ENCODE measurements around the gene PRAMEF10. TPM values are rescaled to one million over a fixed set of nuclear protein-coding genes. Genes with fewer than 3 reads are reported as not detected.
"Not testable (repeated sequence)": the region's sequence is repeated elsewhere in the genome, so short reads cannot be mapped to it uniquely, and the experiment has no call there.

PRAMEF10 gene
- total RNA-seq = not detected

GRCh38 chr1:12898170-12898569, at the start of gene PRAMEF10:
Gene PRAMEF10, minus strand, starts transcription at chr1:12898270. Its CDS starts 2,423 bp downstream, at chr1:12895847.
- intact Hi-C loops (cut with DNase I); DNase-seq (ENCODE audit: low spot score); ATAC-seq: not testable (repeated sequence)

- ATAC-seq; intact Hi-C loops (cut with DNase I); DNase-seq (ENCODE audit: low spot score): not testable (repeated sequence)
These were observed 49.4 kb upstream of the PRAMEF10 start, which contains the start of gene PRAMEF6 for GRCh38 chr1:12947480-12947879. Gene PRAMEF6, minus strand, starts transcription at chr1:12947580. Its CDS starts 5,062 bp downstream, at chr1:12942518.

- intact Hi-C loops (cut with DNase I); ATAC-seq; DNase-seq (ENCODE audit: low spot score): not testable (repeated sequence)
These were observed 26.3 kb upstream of the PRAMEF10 start for GRCh38 chr1:12924368-12924767.

- intact Hi-C loops (cut with DNase I); DNase-seq (ENCODE audit: low spot score); ATAC-seq: not testable (repeated sequence)
These were observed 23.7 kb upstream of the PRAMEF10 start for GRCh38 chr1:12921749-12922148.

GRCh38 chr1:12916310-12916709, 18.2 kb upstream of the PRAMEF10 start, which contains the start of gene PRAMEF7:
Gene PRAMEF7, plus strand, starts transcription at chr1:12916610. Its CDS starts 1,083 bp downstream, at chr1:12917693.
- intact Hi-C loops (cut with DNase I); ATAC-seq; DNase-seq (ENCODE audit: low spot score): not testable (repeated sequence)

- intact Hi-C loops (cut with DNase I); DNase-seq (ENCODE audit: low spot score): not testable (repeated sequence)
- peak; percentile 56 for ATAC-seq
These were observed 5.9 kb upstream of the PRAMEF10 start for GRCh38 chr1:12903793-12904572.

GRCh38 chr1:12899186-12899585, 1.1 kb upstream of the PRAMEF10 start:
- ATAC-seq; intact Hi-C loops (cut with DNase I); DNase-seq (ENCODE audit: low spot score): not testable (repeated sequence)

- intact Hi-C loops (cut with DNase I); ATAC-seq: not testable (repeated sequence)
These were observed 12.0 kb downstream of the PRAMEF10 start, which contains the start of gene PRAMEF4 for GRCh38 chr1:12886101-12886500. Gene PRAMEF4, minus strand, starts transcription at chr1:12886201. Its CDS starts 2,807 bp downstream, at chr1:12883394.

GRCh38 chr1:12878453-12878852, 19.6 kb downstream of the PRAMEF10 start:
- ATAC-seq; DNase-seq (ENCODE audit: low spot score); intact Hi-C loops (cut with DNase I): not testable (repeated sequence)

More at GRCh38 chr1:12886101-12886500, 12.0 kb downstream of the PRAMEF10 start, which contains the start of gene PRAMEF4:
- not testable (repeated sequence) for DNase-seq (ENCODE audit: low spot score)

- DNase-seq (ENCODE audit: low spot score); ATAC-seq; intact Hi-C loops (cut with DNase I): not testable (repeated sequence)
These were observed 34.8 kb downstream of the PRAMEF10 start for GRCh38 chr1:12863131-12863880.

- ATAC-seq; intact Hi-C loops (cut with DNase I); DNase-seq (ENCODE audit: low spot score): not testable (repeated sequence)
These were observed 41.3 kb downstream of the PRAMEF10 start, which contains the start of gene PRAMEF2 for GRCh38 chr1:12856786-12857185. Gene PRAMEF2, plus strand, starts transcription at chr1:12857086. Its CDS starts 1,924 bp downstream, at chr1:12859010.

GRCh38 chr1:12851779-12852178, 46.3 kb downstream of the PRAMEF10 start:
- no peak for ATAC-seq
- no peak for DNase-seq (ENCODE audit: low spot score)
- intact Hi-C loops (cut with DNase I) = no loop called here

- ATAC-seq; intact Hi-C loops (cut with DNase I); DNase-seq (ENCODE audit: low spot score): not testable (repeated sequence)
These were observed 49.5 kb downstream of the PRAMEF10 start, which contains the start of gene HNRNPCL1 for GRCh38 chr1:12848620-12849019. Gene HNRNPCL1, minus strand, starts transcription at chr1:12848720. Its CDS starts 431 bp downstream, at chr1:12848289.

Other genes with a start within 250 kb of the PRAMEF10 start
- not detected for gene AADACL3, start 182.2 kb downstream of the PRAMEF10 start, total RNA-seq
- not detected for gene CFAP107, start 152.1 kb downstream of the PRAMEF10 start, total RNA-seq
- gene PRAMEF12, start 124.5 kb downstream of the PRAMEF10 start, total RNA-seq = not detected
- gene PRAMEF1, start 106.9 kb downstream of the PRAMEF10 start, total RNA-seq = not detected
- not detected for gene PRAMEF11, start 66.9 kb downstream of the PRAMEF10 start, total RNA-seq
- gene HNRNPCL1, start 49.5 kb downstream of the PRAMEF10 start, total RNA-seq = not detected
- not detected for gene PRAMEF2, start 41.2 kb downstream of the PRAMEF10 start, total RNA-seq
- not detected for gene PRAMEF4, start 12.1 kb downstream of the PRAMEF10 start, total RNA-seq
- not detected for gene PRAMEF7, start 18.3 kb upstream of the PRAMEF10 start, total RNA-seq
- gene PRAMEF6, start 49.3 kb upstream of the PRAMEF10 start, total RNA-seq = not detected
- gene PRAMEF27, start 158.3 kb upstream of the PRAMEF10 start, total RNA-seq = not detected
- gene HNRNPCL3, start 162.5 kb upstream of the PRAMEF10 start, total RNA-seq = not detected
- gene PRAMEF25, start 172.5 kb upstream of the PRAMEF10 start, total RNA-seq = not detected
- not detected for gene HNRNPCL2, start 218.6 kb upstream of the PRAMEF10 start, total RNA-seq

Data from sciatic nerve (tissue), 2 donors.